GM19455 (cell line): ENCODE results near the gene PKP4.

ENCODE experiments used
- ATAC-seq: cut with Tn5 transposase; IDR thresholded peaks from one replicate; pipeline ENCODE4 v1.9.1; 2021; ENCODE audit not compliant: unreplicated experiment

The PKP4 gene

GRCh38 chr2:158542577-158542976 lies 85.8 kb downstream of the PKP4 start:
- ATAC-seq: no peak

GRCh38 chr2:158543957-158544356 lies 87.2 kb downstream of the PKP4 start:
- no peak for ATAC-seq

- no peak for ATAC-seq
These were observed 88.2 kb downstream of the PKP4 start for GRCh38 chr2:158544998-158545397.

GRCh38 chr2:158546412-158547144 lies 89.8 kb downstream of the PKP4 start:
- ATAC-seq: no peak

GRCh38 chr2:158553257-158553656 lies 96.5 kb downstream of the PKP4 start:
- no peak for ATAC-seq

GRCh38 chr2:158554996-158555395 lies 98.2 kb downstream of the PKP4 start:
- no peak for ATAC-seq

- ATAC-seq: no peak
These were observed 99.4 kb downstream of the PKP4 start for GRCh38 chr2:158556124-158556523.

- ATAC-seq: no peak
These were observed 101.0 kb downstream of the PKP4 start for GRCh38 chr2:158557752-158558151.

GRCh38 chr2:158559252-158559651 lies 102.5 kb downstream of the PKP4 start:
- no peak for ATAC-seq

- no peak for ATAC-seq
These were observed 103.5 kb downstream of the PKP4 start for GRCh38 chr2:158560259-158560658.

GRCh38 chr2:158561054-158561453 lies 104.3 kb downstream of the PKP4 start:
- ATAC-seq: no peak

GRCh38 chr2:158567208-158567607 lies 110.5 kb downstream of the PKP4 start:
- no peak for ATAC-seq

- no peak for ATAC-seq
These were observed 112.5 kb downstream of the PKP4 start for GRCh38 chr2:158569284-158569683.

GRCh38 chr2:158570869-158571268 lies 114.1 kb downstream of the PKP4 start:
- no peak for ATAC-seq

GRCh38 chr2:158573739-158574138 lies 117.0 kb downstream of the PKP4 start:
- ATAC-seq: no peak

- ATAC-seq: no peak
These were observed 118.4 kb downstream of the PKP4 start for GRCh38 chr2:158575051-158575635.

GRCh38 chr2:158577141-158577540 lies 120.4 kb downstream of the PKP4 start:
- ATAC-seq: no peak

GRCh38 chr2:158578703-158579330 lies 122.1 kb downstream of the PKP4 start:
- ATAC-seq: peak; percentile 89

GRCh38 chr2:158579928-158580327 lies 123.2 kb downstream of the PKP4 start:
- no peak for ATAC-seq

- no peak for ATAC-seq
These were observed 124.0 kb downstream of the PKP4 start for GRCh38 chr2:158580760-158581159.

GRCh38 chr2:158582670-158583069 lies 125.9 kb downstream of the PKP4 start:
- no peak for ATAC-seq

- ATAC-seq: no peak
These were observed 127.2 kb downstream of the PKP4 start for GRCh38 chr2:158583923-158584322.
